GM19193 (cell line): ENCODE measurements around the gene RPS3.

ENCODE experiments used
- POLR2A ChIP-seq: IDR thresholded peaks from 4 replicates; pipeline ENCODE4 v1.6.1; 2011; ENCODE audit not compliant: insufficient read depth, insufficient read length; ENCODE audit errors: extremely low read depth

RPS3 gene

DNA sequence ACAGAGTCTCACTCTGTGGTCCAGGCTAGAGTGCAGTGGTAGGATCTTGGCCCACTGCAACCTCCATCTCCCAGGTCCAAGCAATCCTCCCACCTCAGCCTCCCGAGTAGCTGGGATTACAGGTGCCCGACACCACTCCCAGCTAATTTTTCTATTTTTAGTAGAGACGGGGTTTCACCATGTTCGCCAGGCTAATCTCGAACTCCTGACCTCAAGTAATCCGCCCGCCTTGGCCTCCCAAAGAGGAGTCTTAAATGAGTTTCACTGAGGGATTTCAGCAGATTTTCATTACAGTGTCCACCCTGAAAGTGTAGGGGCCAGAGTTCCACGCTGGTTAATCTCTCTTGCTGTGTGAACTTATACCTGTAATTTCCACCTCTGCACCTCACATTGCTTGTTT lies 412 bp upstream of the RPS3 start:
- TF ChIP-seq POLR2A: no peak

DNA sequence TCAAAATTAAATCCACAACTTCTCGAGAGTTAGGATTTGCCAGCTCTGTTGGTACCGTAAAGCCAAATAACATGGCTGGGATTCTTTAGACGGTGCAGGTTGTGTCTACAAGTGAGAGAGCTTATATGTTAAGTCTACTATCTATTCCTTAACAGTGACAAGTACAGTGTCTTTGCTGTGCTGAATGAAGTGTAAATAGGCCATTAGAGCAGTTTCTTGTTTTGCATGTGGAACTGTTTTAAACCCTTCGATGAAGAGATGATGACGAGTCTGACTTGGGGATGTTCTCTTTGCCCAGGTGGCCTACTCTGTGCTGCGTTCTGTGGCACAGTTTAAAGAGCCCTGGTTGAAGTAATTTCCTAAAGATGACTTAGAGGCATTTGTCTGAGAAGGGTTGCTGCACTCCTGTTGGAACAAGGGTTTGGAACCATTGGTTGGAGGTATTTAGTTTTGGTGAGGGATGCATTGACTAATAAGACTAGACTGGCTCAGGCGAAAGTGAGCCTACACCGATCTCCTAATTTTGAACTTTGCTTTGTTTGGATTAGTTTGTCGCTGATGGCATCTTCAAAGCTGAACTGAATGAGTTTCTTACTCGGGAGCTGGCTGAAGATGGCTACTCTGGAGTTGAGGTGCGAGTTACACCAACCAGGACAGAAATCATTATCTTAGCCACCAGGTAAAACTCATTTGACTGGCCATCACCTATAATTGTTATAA lies 988 bp downstream of the RPS3 start:
- no peak for TF ChIP-seq POLR2A

- TF ChIP-seq POLR2A: no peak
Measured at GRCh38 chr11:75402002-75402773, 2.9 kb downstream of the RPS3 start.

DNA sequence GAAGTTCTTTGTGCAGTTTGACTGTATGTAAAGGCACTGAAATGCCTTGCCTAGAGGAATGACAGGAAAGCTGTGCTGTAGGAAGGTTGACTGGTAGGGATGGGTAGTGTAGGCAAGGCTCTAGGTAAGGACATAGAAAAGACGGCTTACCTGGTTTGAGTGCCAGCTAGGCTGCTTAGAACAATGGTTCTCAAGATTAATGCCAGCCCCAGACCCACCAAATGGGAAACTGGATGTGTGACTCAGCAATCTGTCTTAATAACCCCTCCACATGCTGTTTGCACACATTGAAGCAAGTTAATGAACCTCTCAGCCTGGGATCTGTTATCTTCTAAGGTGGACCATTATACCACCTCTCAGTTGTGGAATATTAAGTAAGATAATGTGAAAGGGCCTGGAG lies 3.7 kb downstream of the RPS3 start:
- TF ChIP-seq POLR2A: no peak

DNA sequence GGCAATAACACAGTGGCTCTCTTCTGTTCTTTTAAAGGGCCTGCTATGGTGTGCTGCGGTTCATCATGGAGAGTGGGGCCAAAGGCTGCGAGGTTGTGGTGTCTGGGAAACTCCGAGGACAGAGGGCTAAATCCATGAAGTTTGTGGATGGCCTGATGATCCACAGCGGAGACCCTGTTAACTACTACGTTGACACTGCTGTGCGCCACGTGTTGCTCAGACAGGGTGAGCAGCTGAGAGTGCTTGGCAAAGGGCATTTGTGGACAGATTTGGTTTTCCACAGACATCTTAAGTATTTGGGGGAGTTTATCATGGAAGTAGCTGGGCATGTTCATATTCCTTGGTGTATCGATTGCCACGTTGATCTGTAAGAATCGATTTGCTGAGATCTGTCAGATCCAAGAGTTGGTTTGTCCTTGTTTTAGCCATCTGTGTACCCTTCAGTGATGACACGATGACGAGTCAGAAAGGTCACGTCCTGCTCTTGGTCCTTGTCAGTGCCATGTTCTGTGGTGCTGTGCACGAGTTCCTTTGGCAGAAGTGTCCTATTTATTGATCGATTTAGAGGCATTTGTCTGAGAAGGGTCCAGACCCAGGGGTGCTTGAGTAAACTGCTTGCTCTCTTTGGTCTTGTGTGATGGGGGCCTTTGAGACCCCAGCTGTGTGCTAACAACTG lies 4.8 kb downstream of the RPS3 start:
- TF ChIP-seq POLR2A: no peak

- no peak for TF ChIP-seq POLR2A
Measured at GRCh38 chr11:75406338-75406777, 7.0 kb downstream of the RPS3 start.

DNA sequence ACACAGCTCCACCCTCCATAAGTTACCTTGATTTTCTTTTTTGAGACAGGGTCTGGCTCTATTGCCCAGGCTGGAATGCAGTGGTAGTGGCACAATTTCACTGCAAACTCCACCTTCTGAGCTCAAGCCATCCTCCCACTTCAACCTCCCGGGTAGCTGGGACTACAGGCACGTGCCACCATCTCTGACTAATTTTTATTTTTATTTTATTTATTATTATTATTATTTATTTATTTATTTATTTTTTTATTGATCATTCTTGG lies 9.6 kb downstream of the RPS3 start:
- TF ChIP-seq POLR2A: no peak

DNA sequence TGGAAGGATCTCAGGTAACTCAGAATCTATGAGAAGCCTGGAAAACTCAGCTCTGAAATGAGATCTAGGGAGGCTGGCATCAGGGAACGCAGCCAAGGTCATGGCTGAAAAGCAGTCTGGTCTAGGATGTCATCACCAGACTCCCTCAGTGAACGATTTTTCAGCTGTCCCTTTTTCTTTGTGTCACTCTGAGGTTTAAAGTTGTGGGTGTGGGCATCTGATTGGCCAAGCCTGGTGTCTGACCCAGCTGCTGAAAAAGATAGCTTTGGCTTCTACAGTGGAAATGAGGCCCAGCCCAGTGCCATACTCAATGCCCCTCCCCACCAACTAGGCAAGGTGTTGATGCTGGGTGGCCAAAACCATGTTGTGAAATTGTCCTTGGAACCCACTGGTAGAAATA lies 14.5 kb downstream of the RPS3 start:
- no peak for TF ChIP-seq POLR2A

DNA sequence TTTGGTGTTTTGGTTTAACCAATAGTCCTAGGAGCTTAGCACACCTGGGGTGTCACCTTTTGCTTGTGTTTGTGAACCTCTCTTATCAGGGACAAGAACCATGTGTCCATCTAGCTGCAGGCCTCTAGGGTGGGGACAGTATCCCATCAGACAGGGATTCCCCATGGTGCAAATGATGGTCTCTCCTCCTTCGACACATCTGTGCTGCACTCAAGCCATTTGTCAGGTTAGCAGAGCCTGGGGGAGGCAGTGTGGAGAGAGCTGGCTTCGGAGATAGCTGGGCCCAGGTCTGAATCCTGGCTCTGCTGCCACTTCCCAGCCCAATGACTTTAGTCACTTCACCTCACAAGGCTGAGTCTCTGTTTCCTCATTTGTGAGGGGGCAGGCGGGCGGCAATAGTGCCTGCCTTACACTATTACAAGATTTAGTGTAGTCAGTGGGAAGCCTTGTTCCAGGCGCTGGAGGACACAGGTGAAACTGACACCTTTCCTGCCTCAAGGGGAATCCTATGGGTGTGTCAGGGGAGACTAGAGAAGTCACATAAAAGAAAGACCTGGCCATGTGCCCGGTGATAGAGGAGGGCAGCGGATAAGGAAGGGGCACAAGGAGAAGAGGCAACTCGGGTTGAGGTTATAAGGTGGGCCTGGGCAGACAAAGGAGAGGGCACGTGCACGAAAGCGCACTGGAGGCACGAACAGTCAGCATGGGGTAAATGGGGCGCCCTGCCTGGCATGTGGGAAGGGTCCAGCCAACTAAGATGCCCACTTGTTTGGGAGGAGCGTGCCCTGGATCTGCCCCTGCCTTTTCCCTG lies 21.1 kb downstream of the RPS3 start:
- no peak for TF ChIP-seq POLR2A

- TF ChIP-seq POLR2A: no peak
Measured at GRCh38 chr11:75421035-75421602, 21.8 kb downstream of the RPS3 start.

- TF ChIP-seq POLR2A: no peak
Measured at GRCh38 chr11:75421902-75422247, 22.6 kb downstream of the RPS3 start.

DNA sequence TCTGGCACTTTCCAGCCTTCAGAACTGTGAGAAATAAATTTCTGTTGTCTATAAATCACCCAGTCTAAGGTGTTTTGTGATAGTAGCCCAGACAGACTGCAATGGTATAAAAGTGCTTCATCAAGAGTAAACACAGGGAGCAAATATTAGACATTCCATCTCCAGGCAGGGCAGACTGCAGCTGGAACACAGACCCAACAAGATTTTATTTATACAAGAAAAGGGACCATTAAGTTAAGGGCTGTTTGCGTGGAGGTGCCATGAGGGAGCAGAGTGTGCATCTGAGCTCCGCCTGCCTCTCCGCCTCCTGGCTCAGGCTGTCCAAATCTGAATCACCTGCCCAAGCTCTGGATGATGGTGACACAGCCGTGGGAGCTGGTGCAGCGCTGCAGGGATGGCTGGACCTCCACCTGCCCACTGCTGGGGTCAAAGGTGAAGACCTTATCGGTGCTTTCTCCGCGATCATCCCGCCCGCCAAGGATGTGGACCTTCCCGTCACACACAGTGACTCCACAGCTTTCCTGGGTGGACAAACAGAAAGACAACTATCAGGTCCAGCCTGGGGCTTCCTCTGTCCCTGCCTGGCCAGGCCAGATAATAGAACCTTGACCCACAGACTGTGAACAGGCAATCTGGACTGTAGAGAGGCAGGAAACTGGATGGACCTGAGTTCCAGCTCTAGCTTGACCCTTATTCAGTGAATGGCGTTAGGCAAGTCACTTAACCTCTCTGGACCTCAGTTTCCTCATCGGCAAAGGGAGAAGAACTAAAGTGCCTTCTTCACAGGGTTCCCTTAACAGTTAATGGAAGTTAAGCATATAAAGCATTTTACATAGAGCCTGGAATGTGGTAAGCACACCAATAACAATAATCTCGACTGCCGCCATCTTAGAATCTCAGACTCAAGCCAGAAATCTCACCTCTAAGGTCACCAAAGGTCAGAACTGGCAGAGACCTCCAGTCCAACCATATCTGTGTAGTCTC lies 23.2 kb downstream of the RPS3 start:
- no peak for TF ChIP-seq POLR2A

DNA sequence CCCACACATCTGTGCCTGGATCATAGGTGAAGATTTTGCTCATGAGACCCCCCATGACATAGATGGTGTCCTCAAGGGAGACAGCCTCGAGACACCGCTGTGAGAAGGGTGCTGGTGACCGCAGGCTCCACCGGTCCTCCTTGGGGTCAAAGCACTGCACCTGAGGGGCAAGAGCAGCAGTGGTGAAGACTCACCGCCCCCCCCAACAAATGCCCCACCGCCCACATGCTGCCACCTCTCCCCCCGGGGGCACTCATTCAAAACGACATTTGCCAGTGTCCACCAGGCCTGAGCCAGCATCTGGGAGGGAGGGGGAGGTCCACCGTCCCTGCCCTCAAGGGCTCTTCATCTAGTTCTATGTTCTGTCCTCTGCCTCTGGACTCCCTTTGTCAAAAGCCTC lies 24.4 kb downstream of the RPS3 start:
- TF ChIP-seq POLR2A: no peak

DNA sequence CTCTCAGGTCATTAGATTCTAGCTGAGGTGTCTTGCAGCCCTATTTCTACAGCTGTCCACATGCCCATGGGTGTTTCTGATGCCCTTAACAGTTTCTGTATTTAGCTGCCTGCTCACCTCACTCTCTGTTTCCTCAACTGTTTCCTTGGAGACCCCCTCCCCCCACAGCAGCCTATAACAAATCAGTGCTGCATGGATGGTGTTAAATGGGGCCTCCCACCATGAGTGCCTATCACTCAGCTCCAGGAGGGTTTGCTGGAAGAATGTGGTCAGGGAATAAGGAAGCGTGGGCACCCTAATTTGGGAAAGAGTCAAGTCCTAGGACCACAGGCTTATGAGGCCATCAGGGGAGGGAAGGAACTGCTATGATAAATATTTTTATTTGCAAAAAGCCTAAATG lies 25.1 kb downstream of the RPS3 start:
- TF ChIP-seq POLR2A: no peak
